ENCODE data around the gene ANKRD16. TPM values are rescaled to one million over a fixed set of nuclear protein-coding genes. Genes with fewer than 3 reads are reported as not detected.

Gene ANKRD16
- polyA plus RNA-seq, 1 experiment: 5.9 TPM

- Histone ChIP-seq H3K9me3 (ENCODE audit: control insufficient read depth, insufficient read depth, low read length) (no peaks in the 10 kb centered on the region), H3K27ac (ENCODE audit: low read depth, low read length) (no peak overlapping the region), H3K4me3 (ENCODE audit: low read depth, low read length) (peak overlapping the region; percentile 92), H3K27me3 (ENCODE audit: control insufficient read depth, insufficient read depth, low read length) (no peaks in the 10 kb centered on the region)
- DNase-seq (ENCODE audit: low read depth, low spot score): no peak
- TF ChIP-seq CTCF (IDR thresholded peaks at IDR 0.05; ENCODE audit: low read depth, low read length): no peak
- ChIA-PET CTCF (interaction anchor here (1.6 kb wide), 1 partner anchor 62 kb away, joined by 6 read pairs; no protein-coding TSS in a partner anchor), POLR2A (interaction anchor here (0.6 to 1.9 kb wide), 9 partner anchors 18 to 804 kb away, joined by 3 to 10 read pairs (median 4); partner anchors contain the start of genes ANKRD16 and FBH1)
Measured at GRCh38 chr10:5812283-5813090, 77.2 kb downstream of the ANKRD16 start.

Other genes with a start within 250 kb of the ANKRD16 start
- 4.0 and 4.3 TPM in 2 replicates for gene ASB13, start 223.3 kb downstream of the ANKRD16 start, polyA plus RNA-seq (2011; rRNA removed)
- 37.5 and 54.1 TPM in 2 replicates for gene TASOR2, start 205.1 kb downstream of the ANKRD16 start, polyA plus RNA-seq (2011; rRNA removed)
- gene GDI2, start 76.5 kb downstream of the ANKRD16 start, polyA plus RNA-seq (2011; rRNA removed): 263 and 326 TPM in 2 replicates
- 65.2 and 77.5 TPM in 2 replicates for gene FBH1, start 350 bp upstream of the ANKRD16 start, polyA plus RNA-seq (2011; rRNA removed)
- gene IL15RA, start 87.7 kb upstream of the ANKRD16 start, polyA plus RNA-seq (2011; rRNA removed): 3.5 and 4.4 TPM in 2 replicates
- gene IL2RA, start 172.5 kb upstream of the ANKRD16 start, polyA plus RNA-seq (2011; rRNA removed): not detected in 2 replicates
- 38.9 and 45.0 TPM in 2 replicates for gene RBM17, start 199.1 kb upstream of the ANKRD16 start, polyA plus RNA-seq (2011; rRNA removed)

Data from AG04450 (cell line).